Colonic mucosa (tissue), 4 donors: ENCODE results near the gene SLC12A3. TPM values are rescaled to one million over a fixed set of nuclear protein-coding genes. Genes with fewer than 3 reads are reported as not detected.

Source experiments
- DNase-seq: peaks from one replicate; pipeline ENCODE4 v3.0.0-alpha.2; 2020
- H3K27ac ChIP-seq: fragments of 200-600 bp; one replicate; pipeline ENCODE4 v1.8.0; 2021
- H3K27me3 ChIP-seq: fragments of 200-600 bp; one replicate; pipeline ENCODE4 v1.8.0; 2021
- H3K36me3 ChIP-seq: fragments of 200-600 bp; one replicate; pipeline ENCODE4 v1.8.0; 2021
- H3K4me1 ChIP-seq: fragments of 200-600 bp; one replicate; pipeline ENCODE4 v1.8.0; 2021; ENCODE audit warnings: mild to moderate bottlenecking
- H3K4me3 ChIP-seq: fragments of 200-600 bp; one replicate; pipeline ENCODE4 v1.8.0; 2021
- H3K9ac ChIP-seq, 2 donors: one replicate each; pipeline ENCODE4 v1.7.0; 2013; ENCODE audit warnings: control low read depth in 2 of 2, low read depth in 2 of 2, low read length in 2 of 2
- H3K9me3 ChIP-seq: fragments of 200-600 bp; one replicate; pipeline ENCODE4 v1.8.0; 2021
- CTCF ChIP-seq: fragments of 200-600 bp; IDR thresholded peaks from one replicate; pipeline ENCODE4 v1.8.0; 2022; ENCODE audit warnings: antibody characterized with exemption, mild to moderate bottlenecking
- intact Hi-C: fragments of 100-400 bp; cut with DNase I; formaldehyde crosslinking; loops from one replicate; pipeline ENCODE4 v1.14.1; 2022
- total RNA-seq, 2 donors: library from RNA; stranded (reverse); fragmentation: NEBNext Ultra II Directional in 1 of 2; extraction: Animal tissue kit (Norgen Biotek cat#: 25700) in 1 of 2; gene quantifications; one replicate each; pipeline ENCODE4 v1.2.1, GENCODE V29; 2021
- donor health status: healthy.
- donor health status: DM: no; HTN: no; CAD: no.
- donor health status: DM: no; HTN: no; CAD: no.

The SLC12A3 gene
- total RNA-seq, 2 donors from 2014 or later, result not detected

GRCh38 chr16:56841659-56842058, 23.3 kb upstream of the SLC12A3 start:
- no peak for TF ChIP-seq CTCF
- H3K36me3 ChIP-seq, result no peaks in the 10 kb centered on the region
- DNase-seq, result no peak
- H3K27ac ChIP-seq, result no peak overlapping the region
- no peaks in the 10 kb centered on the region for H3K27me3 ChIP-seq
- intact Hi-C loops, result no loop called here
- no peak overlapping the region for H3K9ac ChIP-seq
- H3K4me1 ChIP-seq, result no peaks in the 10 kb centered on the region
- H3K9me3 ChIP-seq, result no peaks in the 10 kb centered on the region
- H3K4me3 ChIP-seq, result no peak overlapping the region

- TF ChIP-seq CTCF, result no peak
- Histone ChIP-seq H3K27me3 (no peaks in the 10 kb centered on the region), H3K4me1 (no peaks in the 10 kb centered on the region), H3K4me3 (no peak overlapping the region), H3K36me3 (no peaks in the 10 kb centered on the region), H3K27ac (no peak overlapping the region), H3K9me3 (no peaks in the 10 kb centered on the region), H3K9ac (no peak overlapping the region)
- no peak for DNase-seq
- intact Hi-C loops, result no loop called here
Measured at GRCh38 chr16:56842133-56842532, 22.9 kb upstream of the SLC12A3 start.

- intact Hi-C loops, result no loop called here
- H3K9me3 ChIP-seq, result no peaks in the 10 kb centered on the region
- no peak for TF ChIP-seq CTCF
Measured at GRCh38 chr16:56844056-56844455, 21.0 kb upstream of the SLC12A3 start.

GRCh38 chr16:56847173-56847910, 17.7 kb upstream of the SLC12A3 start:
- no peak overlapping the region for H3K27ac ChIP-seq
- no peak for DNase-seq
- no peaks in the 10 kb centered on the region for H3K36me3 ChIP-seq
- H3K27me3 ChIP-seq, result no peaks in the 10 kb centered on the region
- no peak overlapping the region for H3K9ac ChIP-seq
- H3K9me3 ChIP-seq, result no peaks in the 10 kb centered on the region
- H3K4me3 ChIP-seq, result no peak overlapping the region
- intact Hi-C loops, result no loop called here
- TF ChIP-seq CTCF, result no peak
- H3K4me1 ChIP-seq, result no peaks in the 10 kb centered on the region

More at GRCh38 chr16:56844056-56844455, 21.0 kb upstream of the SLC12A3 start:
- Histone ChIP-seq H3K9ac (no peak overlapping the region), H3K27ac (no peak overlapping the region), H3K27me3 (no peaks in the 10 kb centered on the region), H3K36me3 (no peaks in the 10 kb centered on the region), H3K4me1 (no peaks in the 10 kb centered on the region), H3K4me3 (no peak overlapping the region)
- no peak for DNase-seq

GRCh38 chr16:56848029-56848936, 16.7 kb upstream of the SLC12A3 start:
- Histone ChIP-seq H3K4me1 (no peaks in the 10 kb centered on the region), H3K27me3 (no peaks in the 10 kb centered on the region), H3K9me3 (no peaks in the 10 kb centered on the region), H3K27ac (no peak overlapping the region), H3K4me3 (no peak overlapping the region), H3K36me3 (no peaks in the 10 kb centered on the region), H3K9ac (no peak overlapping the region)
- no peak for DNase-seq
- no peak for TF ChIP-seq CTCF
- intact Hi-C loops, result no loop called here
